ENCODE data around the gene C1QC.

DNA sequence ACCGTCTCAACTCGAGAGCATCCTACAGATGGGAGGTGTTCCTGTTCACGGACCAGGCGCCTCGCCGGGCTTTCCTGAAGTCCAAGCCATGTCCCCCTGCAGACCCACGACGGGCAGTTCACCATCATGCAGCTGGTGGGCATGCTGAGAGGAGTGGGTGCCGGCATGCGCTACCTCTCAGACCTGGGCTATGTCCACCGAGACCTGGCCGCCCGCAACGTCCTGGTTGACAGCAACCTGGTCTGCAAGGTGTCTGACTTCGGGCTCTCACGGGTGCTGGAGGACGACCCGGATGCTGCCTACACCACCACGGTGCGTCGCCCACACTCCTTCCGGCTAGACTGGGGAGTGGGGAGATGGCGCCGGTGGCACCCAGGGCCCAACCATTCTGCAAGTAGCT is 44.7 kb upstream of the C1QC start:
- TF ChIP-seq, protein P1, sequence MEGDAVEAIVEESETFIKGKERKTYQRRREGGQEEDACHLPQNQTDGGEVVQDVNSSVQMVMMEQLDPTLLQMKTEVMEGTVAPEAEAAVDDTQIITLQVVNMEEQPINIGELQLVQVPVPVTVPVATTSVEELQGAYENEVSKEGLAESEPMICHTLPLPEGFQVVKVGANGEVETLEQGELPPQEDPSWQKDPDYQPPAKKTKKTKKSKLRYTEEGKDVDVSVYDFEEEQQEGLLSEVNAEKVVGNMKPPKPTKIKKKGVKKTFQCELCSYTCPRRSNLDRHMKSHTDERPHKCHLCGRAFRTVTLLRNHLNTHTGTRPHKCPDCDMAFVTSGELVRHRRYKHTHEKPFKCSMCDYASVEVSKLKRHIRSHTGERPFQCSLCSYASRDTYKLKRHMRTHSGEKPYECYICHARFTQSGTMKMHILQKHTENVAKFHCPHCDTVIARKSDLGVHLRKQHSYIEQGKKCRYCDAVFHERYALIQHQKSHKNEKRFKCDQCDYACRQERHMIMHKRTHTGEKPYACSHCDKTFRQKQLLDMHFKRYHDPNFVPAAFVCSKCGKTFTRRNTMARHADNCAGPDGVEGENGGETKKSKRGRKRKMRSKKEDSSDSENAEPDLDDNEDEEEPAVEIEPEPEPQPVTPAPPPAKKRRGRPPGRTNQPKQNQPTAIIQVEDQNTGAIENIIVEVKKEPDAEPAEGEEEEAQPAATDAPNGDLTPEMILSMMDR (IDR thresholded peaks at IDR 0.05) = no peak
- no peak for TF ChIP-seq POLR2A (IDR thresholded peaks at IDR 0.05)

All from testis (tissue), 2 donors.